ENCODE measurements around the gene DHFR.

Gene DHFR

DNA sequence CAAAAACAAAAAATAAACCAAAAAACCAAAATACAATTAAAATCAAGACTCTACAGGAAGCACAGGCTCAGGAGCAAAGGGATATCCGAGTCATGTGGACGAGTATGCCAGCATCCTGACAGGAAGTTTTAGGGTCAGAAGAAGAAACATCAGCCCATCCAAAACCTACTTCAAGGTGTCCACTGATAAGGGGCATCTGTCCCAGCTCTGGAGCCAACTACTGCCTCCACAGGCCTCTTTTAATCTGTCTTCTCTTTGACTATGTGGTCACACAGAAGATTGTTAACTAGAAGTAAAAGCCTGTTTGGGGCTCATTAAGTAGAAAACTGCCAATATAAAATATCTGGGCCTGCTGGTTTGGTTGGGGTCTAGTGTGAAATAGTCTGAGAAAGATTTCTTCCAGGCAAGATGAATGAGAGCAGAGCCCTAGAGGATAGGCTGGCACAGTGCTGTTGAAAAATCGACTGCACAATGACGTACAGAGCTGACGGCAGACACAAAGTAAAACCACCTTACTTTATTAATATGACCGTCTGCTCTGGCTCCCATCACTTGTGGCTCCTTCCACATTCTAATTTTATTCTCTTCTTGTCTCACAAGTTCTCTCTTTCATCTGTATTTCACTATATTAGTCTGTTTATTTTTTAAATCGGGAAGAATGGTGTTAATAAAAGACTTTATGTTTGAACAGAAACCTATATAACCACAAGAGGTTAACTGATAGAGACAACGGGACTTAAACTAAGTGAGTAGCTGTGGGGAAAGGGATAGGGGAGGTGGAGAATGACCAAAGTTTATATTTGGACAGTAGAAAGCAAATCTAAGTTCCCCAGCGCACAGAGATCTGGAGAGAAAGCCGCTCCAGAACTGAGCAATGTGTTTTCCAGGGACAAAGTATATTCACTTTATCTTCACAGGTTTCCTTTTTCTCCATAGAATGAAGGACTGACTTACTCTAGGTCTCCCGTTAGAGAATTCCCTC is 23.2 kb downstream of the DHFR start:
- TF ChIP-seq, protein P1, sequence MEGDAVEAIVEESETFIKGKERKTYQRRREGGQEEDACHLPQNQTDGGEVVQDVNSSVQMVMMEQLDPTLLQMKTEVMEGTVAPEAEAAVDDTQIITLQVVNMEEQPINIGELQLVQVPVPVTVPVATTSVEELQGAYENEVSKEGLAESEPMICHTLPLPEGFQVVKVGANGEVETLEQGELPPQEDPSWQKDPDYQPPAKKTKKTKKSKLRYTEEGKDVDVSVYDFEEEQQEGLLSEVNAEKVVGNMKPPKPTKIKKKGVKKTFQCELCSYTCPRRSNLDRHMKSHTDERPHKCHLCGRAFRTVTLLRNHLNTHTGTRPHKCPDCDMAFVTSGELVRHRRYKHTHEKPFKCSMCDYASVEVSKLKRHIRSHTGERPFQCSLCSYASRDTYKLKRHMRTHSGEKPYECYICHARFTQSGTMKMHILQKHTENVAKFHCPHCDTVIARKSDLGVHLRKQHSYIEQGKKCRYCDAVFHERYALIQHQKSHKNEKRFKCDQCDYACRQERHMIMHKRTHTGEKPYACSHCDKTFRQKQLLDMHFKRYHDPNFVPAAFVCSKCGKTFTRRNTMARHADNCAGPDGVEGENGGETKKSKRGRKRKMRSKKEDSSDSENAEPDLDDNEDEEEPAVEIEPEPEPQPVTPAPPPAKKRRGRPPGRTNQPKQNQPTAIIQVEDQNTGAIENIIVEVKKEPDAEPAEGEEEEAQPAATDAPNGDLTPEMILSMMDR (IDR thresholded peaks at IDR 0.05), result no peak

DNA sequence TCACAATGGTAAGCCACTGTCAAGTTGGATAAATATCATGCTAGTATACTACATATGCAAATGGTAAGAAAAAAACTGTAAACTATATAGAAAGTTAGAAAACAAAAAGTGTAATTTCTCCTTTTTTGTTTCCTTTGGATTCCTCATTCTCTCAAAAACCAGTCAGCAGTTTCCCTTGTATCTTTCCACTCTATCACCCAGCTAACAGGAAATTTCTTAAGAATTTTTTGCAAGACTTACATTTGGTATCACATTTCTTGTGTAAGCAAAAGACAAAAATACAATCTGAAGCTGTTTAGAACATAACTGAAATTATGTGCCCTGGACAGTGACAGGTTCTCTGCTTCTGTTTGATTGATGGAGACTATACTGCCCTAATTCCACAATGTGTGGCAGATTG is 25.5 kb downstream of the DHFR start:
- TF ChIP-seq, protein P1 (IDR thresholded peaks at IDR 0.05), result no peak

DNA sequence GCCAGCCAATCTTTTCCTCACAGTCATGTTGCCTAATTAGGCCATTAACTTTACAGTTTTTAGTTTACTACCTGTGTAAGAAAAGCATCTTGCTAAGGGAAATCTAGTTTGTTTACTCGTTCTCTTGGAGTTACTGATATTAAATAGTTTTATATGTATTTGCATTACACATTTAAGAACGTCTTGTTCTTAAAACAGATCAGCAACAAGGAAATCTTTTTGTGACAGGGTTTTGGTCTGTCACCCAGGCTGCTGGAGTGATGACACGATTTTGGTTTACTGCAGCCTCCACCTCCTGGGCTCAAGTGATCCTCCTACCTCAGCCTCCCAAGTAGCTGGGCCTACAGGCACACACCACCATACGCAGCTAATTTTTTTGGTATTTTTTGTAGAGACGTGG is 29.6 kb downstream of the DHFR start:
- TF ChIP-seq, protein P1 (IDR thresholded peaks at IDR 0.05), result no peak

DNA sequence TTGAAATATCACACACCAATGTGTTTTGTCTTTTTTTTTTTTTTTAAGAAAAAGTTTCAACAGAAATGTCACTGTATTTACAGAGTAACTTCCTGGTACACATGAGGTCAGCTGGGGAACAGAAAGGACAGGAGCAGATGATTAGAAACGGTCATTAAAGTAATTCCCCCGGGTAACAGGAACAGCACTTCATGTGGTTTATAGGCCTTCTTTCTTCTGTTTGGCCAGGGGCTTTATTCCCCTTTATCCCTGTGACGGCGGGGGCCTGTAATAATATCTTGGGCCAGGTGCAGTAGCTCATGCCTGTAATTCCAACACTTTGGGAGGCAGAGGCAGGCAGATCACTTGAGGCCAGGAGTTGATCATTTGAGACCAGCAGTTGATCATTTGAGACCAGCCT is 30.8 kb downstream of the DHFR start:
- TF ChIP-seq, protein P1 (IDR thresholded peaks at IDR 0.05), result no peak

DNA sequence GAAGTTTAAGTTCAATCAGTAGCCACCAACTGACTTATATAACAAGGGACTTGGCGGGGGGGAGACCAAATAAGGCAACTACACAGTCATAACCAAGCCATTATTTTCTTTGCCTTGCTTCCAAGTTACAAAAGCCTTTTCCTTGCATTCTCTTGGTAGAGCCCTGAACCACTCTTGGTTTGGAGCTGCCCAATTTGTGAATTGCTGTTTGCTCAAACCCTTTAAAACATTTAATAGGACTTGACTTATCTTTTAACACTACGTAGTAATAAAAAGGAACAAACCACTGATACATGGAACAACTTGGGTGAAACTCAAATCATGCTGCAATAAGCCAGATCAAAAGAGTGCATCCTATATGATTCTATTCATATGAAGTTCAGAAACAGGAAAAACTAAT is 32.0 kb downstream of the DHFR start:
- TF ChIP-seq, protein P1 (IDR thresholded peaks at IDR 0.05), result no peak

DNA sequence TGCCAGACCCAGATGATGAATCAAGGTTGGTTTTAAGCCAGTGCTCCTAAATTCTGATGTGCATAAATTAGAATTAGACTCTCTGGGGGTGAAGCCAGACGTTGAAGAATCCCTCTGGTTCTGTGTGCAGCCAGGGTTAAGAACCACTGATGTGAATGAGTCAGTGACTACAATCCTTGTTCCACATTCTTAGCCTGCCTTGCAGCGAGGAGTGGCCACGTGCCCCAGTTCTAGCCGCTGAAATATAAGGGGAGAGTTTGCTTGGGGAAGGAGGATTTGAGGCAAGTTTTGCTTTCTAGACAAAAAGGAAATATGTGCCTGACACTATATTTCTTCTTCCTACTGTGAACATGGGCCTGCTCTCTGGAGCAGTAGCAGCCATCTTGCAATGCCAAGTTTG is 34.6 kb downstream of the DHFR start:
- TF ChIP-seq, protein P1 (IDR thresholded peaks at IDR 0.05), result no peak

DNA sequence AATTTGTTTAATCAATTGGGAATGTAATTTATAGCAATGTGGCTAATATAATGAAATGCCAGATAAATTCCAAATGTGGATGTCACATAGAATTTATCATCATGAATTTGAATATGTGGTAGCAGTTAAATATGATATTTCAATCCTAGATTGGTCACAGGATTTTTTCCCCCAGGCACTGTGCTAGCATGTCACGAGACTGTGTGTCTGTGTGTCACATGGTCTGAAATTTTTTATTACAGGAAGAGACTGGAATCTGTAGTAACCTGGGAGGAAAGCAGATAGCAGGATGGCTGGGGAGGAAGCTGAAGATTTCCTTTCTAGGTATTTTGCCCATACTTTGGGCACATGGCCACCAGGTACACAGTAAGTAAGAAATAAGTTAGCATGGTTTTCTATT is 35.7 kb downstream of the DHFR start:
- TF ChIP-seq, protein P1 (IDR thresholded peaks at IDR 0.05), result no peak
